ENCODE measurements around the gene AUTS2. TPM values are rescaled to one million over a fixed set of nuclear protein-coding genes. Genes with fewer than 3 reads are reported as not detected.

The AUTS2 gene
- total RNA-seq, 6 donors from 2014 or later, result 38.9 to 151 (median 55.8) TPM

DNA sequence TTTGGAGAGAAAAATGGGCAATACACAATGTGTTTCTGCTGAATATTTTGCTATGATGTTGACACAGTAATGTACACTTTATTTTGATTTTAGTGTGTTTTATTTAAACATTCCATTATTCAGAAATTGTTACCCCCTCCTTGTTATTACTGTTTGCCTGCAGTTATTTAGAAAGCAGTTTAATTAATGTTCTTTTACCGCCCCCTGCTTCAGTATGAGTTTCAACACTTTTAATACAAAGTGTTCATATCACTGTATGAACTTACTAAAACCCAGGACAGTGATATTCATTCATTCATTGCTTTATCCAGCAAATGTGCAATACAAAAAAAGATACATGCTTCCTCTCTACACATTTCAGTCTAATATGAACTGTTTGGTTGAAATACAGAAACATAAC, 159.3 kb downstream of the AUTS2 start:
- Histone ChIP-seq H3K36me3 (no peaks in the 10 kb centered on the region), H3K27ac (no peak overlapping the region), H3K4me3 (no peak overlapping the region), H3K27me3 (no peaks in the 10 kb centered on the region), H3K9me3 (no peaks in the 10 kb centered on the region), H3K4me1 (peaks cover 0 to 20% (median 11%) of the 10 kb centered on the region in 4 donors)
- DNase-seq (no peak), ATAC-seq (ENCODE audit: low FRiP score in 2 of 2) (no peak)
- WGBS, 2 donors, result 71 to 80% methylated on average over 1 of the region's 1 CpG
- TF ChIP-seq, protein P1, sequence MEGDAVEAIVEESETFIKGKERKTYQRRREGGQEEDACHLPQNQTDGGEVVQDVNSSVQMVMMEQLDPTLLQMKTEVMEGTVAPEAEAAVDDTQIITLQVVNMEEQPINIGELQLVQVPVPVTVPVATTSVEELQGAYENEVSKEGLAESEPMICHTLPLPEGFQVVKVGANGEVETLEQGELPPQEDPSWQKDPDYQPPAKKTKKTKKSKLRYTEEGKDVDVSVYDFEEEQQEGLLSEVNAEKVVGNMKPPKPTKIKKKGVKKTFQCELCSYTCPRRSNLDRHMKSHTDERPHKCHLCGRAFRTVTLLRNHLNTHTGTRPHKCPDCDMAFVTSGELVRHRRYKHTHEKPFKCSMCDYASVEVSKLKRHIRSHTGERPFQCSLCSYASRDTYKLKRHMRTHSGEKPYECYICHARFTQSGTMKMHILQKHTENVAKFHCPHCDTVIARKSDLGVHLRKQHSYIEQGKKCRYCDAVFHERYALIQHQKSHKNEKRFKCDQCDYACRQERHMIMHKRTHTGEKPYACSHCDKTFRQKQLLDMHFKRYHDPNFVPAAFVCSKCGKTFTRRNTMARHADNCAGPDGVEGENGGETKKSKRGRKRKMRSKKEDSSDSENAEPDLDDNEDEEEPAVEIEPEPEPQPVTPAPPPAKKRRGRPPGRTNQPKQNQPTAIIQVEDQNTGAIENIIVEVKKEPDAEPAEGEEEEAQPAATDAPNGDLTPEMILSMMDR (IDR thresholded peaks at IDR 0.05), result no peak
- TF ChIP-seq EP300 (IDR thresholded peaks at IDR 0.05), result no peak
- TF ChIP-seq POLR2A (IDR thresholded peaks at IDR 0.05), result no peak
- TF ChIP-seq POLR2AphosphoS5 (IDR thresholded peaks at IDR 0.05), result no peak

- WGBS, 2 donors, result 40 to 52% methylated on average over 1 of the region's 1 CpG
- H3K4me3 ChIP-seq, result no peak overlapping the region
- no peaks in the 10 kb centered on the region for H3K36me3 ChIP-seq
- peak in 1 of 2 donors; percentile 66 for ATAC-seq (ENCODE audit: low FRiP score in 2 of 2)
- H3K27me3 ChIP-seq, result no peaks in the 10 kb centered on the region
- no peak for DNase-seq
- TF ChIP-seq, protein P1 (IDR thresholded peaks at IDR 0.05), result no peak
- TF ChIP-seq POLR2A (IDR thresholded peaks at IDR 0.05) (no peak), EP300 (IDR thresholded peaks at IDR 0.05) (no peak), POLR2AphosphoS5 (IDR thresholded peaks at IDR 0.05) (no peak)
- H3K9me3 ChIP-seq, result no peaks in the 10 kb centered on the region
- H3K27ac ChIP-seq, result no peak overlapping the region
- peaks cover 0 to 20% (median 11%) of the 10 kb centered on the region in 4 donors for H3K4me1 ChIP-seq
Measured at GRCh38 chr7:69757981-69758430, 159.7 kb downstream of the AUTS2 start.

- peaks cover 0 to 20% (median 11%) of the 10 kb centered on the region in 4 donors for H3K4me1 ChIP-seq
- WGBS, 2 donors, result 75 to 76% methylated on average over 4 of the region's 4 CpGs
- DNase-seq (no peak), ATAC-seq (ENCODE audit: low FRiP score in 2 of 2) (no peak)
- TF ChIP-seq POLR2A (IDR thresholded peaks at IDR 0.05), result no peak
- TF ChIP-seq POLR2AphosphoS5 (IDR thresholded peaks at IDR 0.05), result no peak
- TF ChIP-seq EP300 (IDR thresholded peaks at IDR 0.05), result no peak
- TF ChIP-seq, protein P1 (IDR thresholded peaks at IDR 0.05), result no peak
- H3K27me3 ChIP-seq, result no peaks in the 10 kb centered on the region
- no peak overlapping the region for H3K4me3 ChIP-seq
- no peaks in the 10 kb centered on the region for H3K9me3 ChIP-seq
- no peaks in the 10 kb centered on the region for H3K36me3 ChIP-seq
- H3K27ac ChIP-seq, result no peak overlapping the region
Measured at GRCh38 chr7:69759373-69759772, 161.1 kb downstream of the AUTS2 start.

- Histone ChIP-seq H3K4me1 (peaks cover 0 to 20% (median 11%) of the 10 kb centered on the region in 4 donors), H3K36me3 (no peaks in the 10 kb centered on the region), H3K27ac (no peak overlapping the region), H3K4me3 (no peak overlapping the region), H3K9me3 (no peaks in the 10 kb centered on the region), H3K27me3 (no peaks in the 10 kb centered on the region)
- 73 to 74% methylated on average over 5 of the region's 5 CpGs for WGBS, 2 donors
- no peak for DNase-seq
- TF ChIP-seq, protein P1 (IDR thresholded peaks at IDR 0.05), result no peak
- no peak for TF ChIP-seq POLR2AphosphoS5 (IDR thresholded peaks at IDR 0.05)
- TF ChIP-seq EP300 (IDR thresholded peaks at IDR 0.05), result no peak
- TF ChIP-seq POLR2A (IDR thresholded peaks at IDR 0.05), result no peak
- no peak for ATAC-seq (ENCODE audit: low FRiP score in 2 of 2)
Measured at GRCh38 chr7:69761290-69761922, 163.1 kb downstream of the AUTS2 start.
